NB4 (cell line): ENCODE results near the gene GATA5.

Experiments
- POLR2A ChIP-seq: IDR thresholded peaks from 2 replicates; pipeline ENCODE4 v1.6.1; 2011; ENCODE audit warnings: mild to moderate bottlenecking; ENCODE audit not compliant: insufficient read length; ENCODE audit errors: extremely low read depth
- TF ChIP-seq, protein P1 (sequence below): IDR thresholded peaks from one replicate; pipeline ENCODE4 v1.5.1; 2012; ENCODE audit warnings: low read depth, low read length
- TF ChIP-seq, protein P2 (sequence below): IDR thresholded peaks from 2 replicates; pipeline ENCODE4 v1.6.1; 2011; ENCODE audit warnings: low read depth, low read length

DNA sequence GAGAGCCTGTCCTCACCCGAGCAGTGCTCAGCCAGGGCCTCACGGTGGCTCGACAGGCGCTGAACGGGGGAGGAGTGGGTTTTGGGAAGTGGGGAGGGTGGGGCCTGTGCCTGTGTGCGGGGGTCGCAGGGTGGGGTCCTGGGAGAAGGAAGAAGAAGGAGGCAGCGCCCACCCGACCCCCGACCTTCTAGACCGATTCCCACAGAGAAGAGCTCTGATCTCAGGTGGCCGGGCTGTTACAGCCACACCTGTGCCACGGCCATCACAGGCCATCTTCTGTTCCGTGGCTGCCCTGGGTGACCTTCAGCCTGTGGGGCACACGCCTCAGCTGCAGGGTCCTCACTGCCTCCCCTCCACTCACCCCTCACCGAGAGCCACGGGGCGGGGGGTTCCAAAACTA lies 41.4 kb upstream of the GATA5 start:
- TF ChIP-seq, protein P1, sequence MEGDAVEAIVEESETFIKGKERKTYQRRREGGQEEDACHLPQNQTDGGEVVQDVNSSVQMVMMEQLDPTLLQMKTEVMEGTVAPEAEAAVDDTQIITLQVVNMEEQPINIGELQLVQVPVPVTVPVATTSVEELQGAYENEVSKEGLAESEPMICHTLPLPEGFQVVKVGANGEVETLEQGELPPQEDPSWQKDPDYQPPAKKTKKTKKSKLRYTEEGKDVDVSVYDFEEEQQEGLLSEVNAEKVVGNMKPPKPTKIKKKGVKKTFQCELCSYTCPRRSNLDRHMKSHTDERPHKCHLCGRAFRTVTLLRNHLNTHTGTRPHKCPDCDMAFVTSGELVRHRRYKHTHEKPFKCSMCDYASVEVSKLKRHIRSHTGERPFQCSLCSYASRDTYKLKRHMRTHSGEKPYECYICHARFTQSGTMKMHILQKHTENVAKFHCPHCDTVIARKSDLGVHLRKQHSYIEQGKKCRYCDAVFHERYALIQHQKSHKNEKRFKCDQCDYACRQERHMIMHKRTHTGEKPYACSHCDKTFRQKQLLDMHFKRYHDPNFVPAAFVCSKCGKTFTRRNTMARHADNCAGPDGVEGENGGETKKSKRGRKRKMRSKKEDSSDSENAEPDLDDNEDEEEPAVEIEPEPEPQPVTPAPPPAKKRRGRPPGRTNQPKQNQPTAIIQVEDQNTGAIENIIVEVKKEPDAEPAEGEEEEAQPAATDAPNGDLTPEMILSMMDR, result no peak
- TF ChIP-seq POLR2A, result no peak
- TF ChIP-seq, protein P2, sequence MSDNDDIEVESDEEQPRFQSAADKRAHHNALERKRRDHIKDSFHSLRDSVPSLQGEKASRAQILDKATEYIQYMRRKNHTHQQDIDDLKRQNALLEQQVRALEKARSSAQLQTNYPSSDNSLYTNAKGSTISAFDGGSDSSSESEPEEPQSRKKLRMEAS, result no peak
